NCI-H128 (cell line): Measurements from ENCODE around the gene TRIO.

Experiments
- DNase-seq: peaks from one replicate; lab custom pipeline; 2025; ENCODE audit not compliant: unreplicated experiment; lab: John Stamatoyannopoulos, UW

Gene TRIO

DNA sequence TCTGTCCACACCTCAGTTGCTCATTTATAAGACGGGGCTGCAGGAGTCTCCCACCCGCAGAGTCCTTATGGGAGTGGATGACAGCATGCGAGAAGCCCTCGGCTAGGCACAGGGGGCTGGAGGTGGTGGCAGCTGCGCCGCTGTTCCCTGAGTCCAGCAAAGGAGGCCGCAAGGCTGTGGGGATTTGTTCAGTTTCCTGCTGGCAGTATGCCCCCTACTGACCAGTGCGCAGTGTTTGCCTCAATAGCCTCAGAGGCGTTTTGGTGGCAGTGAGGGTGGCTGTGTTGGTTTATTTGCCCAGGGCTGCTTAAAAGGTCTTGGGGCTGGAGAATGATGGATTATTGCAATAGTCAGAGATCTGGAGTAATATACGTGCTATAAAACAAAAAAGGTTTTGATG is 262.1 kb downstream of the TRIO start:
- DNase-seq: no peak

DNA sequence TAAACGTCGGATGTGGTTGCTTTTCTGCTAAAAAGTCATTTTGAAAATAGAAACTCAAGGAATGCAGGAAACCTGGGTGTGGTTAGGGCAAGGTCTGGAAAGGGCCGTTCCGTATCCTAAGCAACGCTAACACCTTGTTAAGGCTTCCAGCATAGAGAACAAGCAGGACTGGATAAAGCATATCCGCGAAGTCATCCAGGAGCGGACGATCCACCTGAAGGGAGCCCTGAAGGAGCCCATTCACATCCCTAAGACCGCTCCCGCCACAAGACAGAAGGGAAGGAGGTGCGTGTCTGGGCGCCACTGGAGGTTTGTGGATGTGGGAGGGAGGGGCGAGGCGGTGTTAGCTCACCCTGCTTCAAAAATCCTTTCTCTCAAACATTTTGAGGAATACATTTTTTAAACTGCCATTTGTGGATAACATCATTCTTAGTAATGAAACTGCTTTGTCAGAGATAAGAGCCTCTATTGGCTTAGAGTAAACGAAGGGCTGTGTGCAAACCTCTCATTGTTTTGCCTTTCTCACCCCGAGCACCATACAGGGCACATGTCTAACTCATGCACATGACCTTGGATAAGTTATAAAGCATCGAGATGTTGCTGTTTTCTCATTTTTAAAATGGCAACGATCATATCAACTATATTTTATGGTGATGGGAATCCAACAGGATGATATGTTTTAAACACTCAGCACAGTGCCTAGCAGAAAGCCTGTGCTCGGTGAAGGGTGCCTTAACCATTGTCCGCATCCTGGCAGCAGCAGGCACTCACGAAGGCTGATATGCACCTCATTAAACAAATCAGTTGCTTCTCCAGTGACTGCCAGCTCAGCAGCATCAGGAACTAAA is 262.8 kb downstream of the TRIO start:
- DNase-seq: no peak

GRCh38 chr5:14406554-14406849 is 263.4 kb downstream of the TRIO start:
- no peak for DNase-seq

GRCh38 chr5:14407051-14407450 is 263.9 kb downstream of the TRIO start:
- DNase-seq: no peak

DNA sequence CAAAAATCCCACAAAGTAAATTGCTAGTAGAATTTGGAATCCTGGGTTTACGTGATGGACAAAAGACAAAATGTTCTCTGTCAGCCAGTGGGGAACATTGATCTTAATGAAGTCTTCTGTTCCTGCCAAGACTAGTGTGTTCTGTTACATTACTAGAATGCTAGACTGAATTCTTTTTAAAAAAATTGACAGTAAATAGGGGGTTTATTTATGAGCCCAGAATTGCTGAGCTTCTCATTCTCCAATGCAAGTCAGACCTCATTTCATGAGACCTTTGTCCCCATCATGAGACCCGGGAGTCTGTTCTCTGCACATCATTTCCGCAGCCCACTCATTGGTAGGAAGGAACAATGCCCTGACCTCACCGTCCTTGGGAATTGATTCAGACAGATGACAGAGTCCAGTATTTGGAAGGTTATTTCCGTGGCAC is 264.6 kb downstream of the TRIO start:
- no peak for DNase-seq

- no peak for DNase-seq
Measured at GRCh38 chr5:14408969-14409586, 265.9 kb downstream of the TRIO start.

DNA sequence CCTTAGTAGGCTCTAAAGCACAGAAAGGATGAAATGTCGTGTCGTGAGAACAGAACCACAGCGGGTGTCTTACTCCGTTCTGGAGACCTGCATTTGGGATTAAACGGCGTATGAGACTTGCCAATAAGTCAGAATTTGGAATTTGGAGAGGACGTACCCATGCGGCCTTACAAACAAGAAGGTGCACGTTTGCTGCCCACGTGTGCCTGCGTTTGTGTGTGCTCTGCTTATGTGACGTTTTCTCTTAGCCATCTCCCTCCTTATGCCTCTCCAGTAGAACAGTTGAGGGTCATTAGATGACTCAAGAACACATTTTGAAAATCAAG is 266.9 kb downstream of the TRIO start:
- no peak for DNase-seq

- DNase-seq: no peak
Measured at GRCh38 chr5:14410394-14411201, 267.5 kb downstream of the TRIO start.

GRCh38 chr5:14411216-14411615 is 268.1 kb downstream of the TRIO start:
- DNase-seq: no peak

GRCh38 chr5:14413331-14413750 is 270.2 kb downstream of the TRIO start:
- DNase-seq: no peak

- DNase-seq: no peak
Measured at GRCh38 chr5:14414007-14414406, 270.9 kb downstream of the TRIO start.

- DNase-seq: no peak
Measured at GRCh38 chr5:14414656-14415023, 271.5 kb downstream of the TRIO start.

GRCh38 chr5:14415024-14415697 is 272.0 kb downstream of the TRIO start:
- DNase-seq: no peak

DNA sequence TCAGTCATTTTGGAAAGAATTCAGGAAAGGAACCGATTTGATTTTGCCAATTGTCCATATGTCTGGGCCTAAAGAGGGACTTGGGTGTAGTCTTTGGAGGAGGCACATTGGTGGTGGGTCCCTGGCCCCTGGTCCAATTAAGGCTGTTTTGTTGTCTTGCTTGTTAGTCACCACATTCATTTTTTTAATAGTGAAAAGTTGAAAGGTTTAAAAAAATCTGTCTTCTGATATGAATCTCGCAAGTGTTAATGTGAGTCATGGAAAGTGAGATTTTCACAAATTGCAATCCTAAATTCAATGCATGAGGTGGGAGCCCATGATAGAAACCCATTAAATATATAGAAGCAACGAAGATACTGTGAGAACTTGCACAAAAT is 272.5 kb downstream of the TRIO start:
- no peak for DNase-seq

DNA sequence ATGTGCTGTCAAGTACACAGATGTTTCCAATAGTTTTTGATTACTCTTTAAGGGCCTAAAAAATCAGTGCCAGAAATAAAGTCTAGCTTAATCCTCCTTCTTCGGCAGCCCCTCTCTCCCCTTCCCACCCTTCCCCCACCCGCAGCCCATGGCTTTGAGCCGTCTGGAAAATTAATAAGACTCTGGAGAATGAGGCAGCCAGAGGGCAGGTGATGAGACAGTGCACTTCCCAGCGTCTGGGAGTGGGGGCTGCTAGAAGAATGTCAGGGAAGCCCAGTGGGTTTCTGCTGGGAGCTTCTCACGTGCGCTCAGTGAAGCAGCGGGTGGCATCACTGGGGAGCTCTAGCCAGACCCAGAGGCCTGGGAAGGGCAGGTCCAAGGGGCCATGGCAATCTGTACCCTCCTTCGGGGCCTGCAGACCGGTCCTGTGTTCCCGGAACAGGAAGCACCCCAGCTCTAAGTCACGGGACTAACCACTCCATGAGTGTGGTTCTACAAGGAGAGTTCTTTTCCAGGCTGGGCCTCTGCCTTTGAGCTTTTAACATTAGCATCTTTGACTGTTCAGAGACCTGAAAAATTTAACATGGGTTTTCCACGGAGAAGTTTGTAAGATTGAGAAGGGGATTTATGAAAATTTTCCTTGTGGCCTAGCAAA is 273.6 kb downstream of the TRIO start:
- no peak for DNase-seq

DNA sequence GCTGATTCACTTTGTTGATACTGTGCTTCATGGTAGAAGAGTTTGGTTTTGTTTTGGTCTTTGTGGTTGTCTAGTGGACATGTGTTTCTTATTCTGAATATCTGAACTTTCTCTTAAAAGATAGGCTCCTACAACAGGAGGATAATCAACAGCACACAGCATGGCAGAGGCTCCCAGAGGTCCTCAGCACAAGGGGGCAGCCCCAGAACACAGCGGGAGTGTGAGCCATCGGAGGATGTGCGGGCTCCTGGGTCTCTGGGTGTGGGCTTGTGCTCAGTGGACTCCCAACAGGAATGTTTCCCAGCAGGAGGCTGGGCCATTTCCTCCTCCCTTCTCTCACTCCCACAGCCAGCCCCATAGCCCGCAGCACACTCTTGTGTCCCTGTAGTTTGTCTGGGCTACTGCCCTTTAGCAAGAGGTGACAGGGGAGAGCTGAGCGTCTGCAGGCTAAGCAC is 274.2 kb downstream of the TRIO start:
- no peak for DNase-seq

GRCh38 chr5:14417792-14418765 is 274.9 kb downstream of the TRIO start:
- no peak for DNase-seq

- no peak for DNase-seq
Measured at GRCh38 chr5:14419686-14420085, 276.5 kb downstream of the TRIO start.

- DNase-seq: no peak
Measured at GRCh38 chr5:14420101-14420811, 277.1 kb downstream of the TRIO start.
